HepG2 (cell line): ENCODE measurements around the gene CAP2. TPM values are rescaled to one million over a fixed set of nuclear protein-coding genes. Genes with fewer than 3 reads are reported as not detected.

ENCODE experiments used
- BORCS8-MEF2B ChIP-seq: sonication (generic); formaldehyde crosslinking; IDR thresholded peaks from 2 replicates; pipeline ENCODE4 v1.8.0; 2022; ENCODE audit warnings: mild to moderate bottlenecking, missing genetic modification reagents
- BRCA1 ChIP-seq: sonication (generic); formaldehyde crosslinking; IDR thresholded peaks from 2 replicates; pipeline ENCODE4 v1.4.0; 2020; ENCODE audit warnings: missing genetic modification reagents
- CREB1 ChIP-seq, 2 experiments: fragments of 450-650 bp in 1 of 2; IDR thresholded peaks; 2 replicates each; pipeline ENCODE4 v1.6.1; 2016 to 2017; ENCODE audit warnings: control low read depth in 1 of 2, mild to moderate bottlenecking in 1 of 2, missing compliant biosample characterization in 1 of 2, missing genetic modification characterization in 1 of 2
- DMAP1 ChIP-seq: IDR thresholded peaks from 2 replicates; pipeline ENCODE4 v1.6.1; 2016
- EEA1 ChIP-seq: sonication (generic); formaldehyde crosslinking; IDR thresholded peaks from 2 replicates; pipeline ENCODE4 v1.5.1; 2020; ENCODE audit warnings: mild to moderate bottlenecking, missing genetic modification reagents, borderline replicate concordance
- HDAC2 ChIP-seq: sonication (generic); formaldehyde crosslinking; IDR thresholded peaks from 2 replicates; pipeline ENCODE4 v1.4.0; 2020; ENCODE audit warnings: missing genetic modification reagents
- HDAC6 ChIP-seq: fragments of 200-600 bp; sonication (generic); IDR thresholded peaks from 2 replicates; pipeline ENCODE4 v1.7.0; 2017; ENCODE audit warnings: mild to moderate bottlenecking, antibody characterized with exemption, low read length, low read depth
- HNRNPLL ChIP-seq: fragments of 200-400 bp; formaldehyde crosslinking; IDR thresholded peaks from 2 replicates; pipeline ENCODE4 v1.6.1; 2017; ENCODE audit warnings: mild to moderate bottlenecking, low read depth, low read length; ENCODE audit not compliant: poor library complexity, severe bottlenecking
- HOXA9 ChIP-seq: sonication (generic); formaldehyde crosslinking; IDR thresholded peaks from 2 replicates; pipeline ENCODE4 v1.8.1; 2022; ENCODE audit warnings: missing genetic modification reagents, mild to moderate bottlenecking, moderate library complexity, borderline replicate concordance
- MAZ ChIP-seq, 2 experiments: sonication (generic) in 1 of 2; formaldehyde crosslinking in 1 of 2; IDR thresholded peaks; 2 replicates each; pipeline versions ENCODE4 v1.5.0 to v1.6.1; 2012 to 2020; ENCODE audit warnings: low read depth in 2 of 2, mild to moderate bottlenecking in 2 of 2, borderline replicate concordance in 1 of 2, improper control_type of control experiment in 1 of 2, low read length in 1 of 2, missing genetic modification reagents in 1 of 2, moderate library complexity in 1 of 2
- RXRB ChIP-seq: IDR thresholded peaks from 2 replicates; pipeline ENCODE4 v1.6.1; 2016; ENCODE audit warnings: borderline replicate concordance, missing genetic modification reagents, missing compliant biosample characterization
- SMAD3 ChIP-seq: sonication (generic); formaldehyde crosslinking; IDR thresholded peaks from 2 replicates; pipeline ENCODE4 v1.4.0; 2020; ENCODE audit warnings: missing genetic modification reagents
- TEAD2 ChIP-seq: sonication (generic); formaldehyde crosslinking; IDR thresholded peaks from 2 replicates; pipeline ENCODE4 v1.9.0; 2021; ENCODE audit warnings: missing genetic modification reagents
- TOPORS ChIP-seq: sonication (generic); formaldehyde crosslinking; IDR thresholded peaks from 2 replicates; pipeline ENCODE4 v1.8.0; 2023; ENCODE audit warnings: mild to moderate bottlenecking, missing genetic modification reagents
- ZBTB21 ChIP-seq: sonication (generic); formaldehyde crosslinking; IDR thresholded peaks from 2 replicates; pipeline ENCODE4 v1.4.0; 2020; ENCODE audit warnings: missing genetic modification reagents
- ZFAT ChIP-seq: sonication (generic); formaldehyde crosslinking; conservative IDR thresholded peaks from 2 replicates; pipeline ENCODE4 v1.8.1; 2023; ENCODE audit warnings: missing genetic modification reagents, inconsistent platforms
- ZMYM4 ChIP-seq: sonication (generic); formaldehyde crosslinking; IDR thresholded peaks from 2 replicates; pipeline ENCODE4 v1.8.1; 2023; ENCODE audit warnings: mild to moderate bottlenecking, missing genetic modification reagents
- ZNF230 ChIP-seq: sonication (generic); formaldehyde crosslinking; IDR thresholded peaks from 2 replicates; pipeline ENCODE4 v1.4.0; 2020; ENCODE audit warnings: mild to moderate bottlenecking, missing genetic modification reagents
- ZNF367 ChIP-seq: sonication (generic); formaldehyde crosslinking; IDR thresholded peaks from 2 replicates; pipeline ENCODE4 v1.4.0; 2020; ENCODE audit warnings: missing genetic modification reagents, borderline replicate concordance
- ZNF451 ChIP-seq: sonication (generic); formaldehyde crosslinking; IDR thresholded peaks from 2 replicates; pipeline ENCODE4 v1.5.0; 2020; ENCODE audit warnings: mild to moderate bottlenecking, missing genetic modification reagents
- polyA plus RNA-seq, 8 experiments: library from polyadenylated mRNA; depleted of rRNA in 3 of 8; stranded (reverse) in 7 of 8; unstranded in 1 of 8; fragments of >200 nt; fragmentation: Illumina TruSeq in 4 of 8; extraction: Trizol in 4 of 8; gene quantifications; 2 replicates each; pipeline versions ENCODE4 v1.2.1 to v1.2.3, GENCODE V29; 2011 to 2016; ENCODE audit warnings: low read depth in 4 of 8, missing spikeins in 1 of 8, mixed read lengths in 1 of 8; ENCODE audit not compliant: insufficient read depth in 1 of 8
- total RNA-seq, 5 experiments: library from RNA; depleted of rRNA; stranded (reverse); fragments of >200 nt; fragmentation: Illumina TruSeq; extraction: Trizol; gene quantifications; 2 replicates each; pipeline ENCODE4 v1.2.3, GENCODE V29; 2016; ENCODE audit warnings: low read depth in 1 of 5
- TF ChIP-seq, protein P1 (sequence below): sonication (generic); formaldehyde crosslinking; IDR thresholded peaks from 2 replicates; pipeline ENCODE4 v1.5.1; 2020; ENCODE audit warnings: mild to moderate bottlenecking, moderate library complexity, missing genetic modification reagents
- TF ChIP-seq, protein P2 (sequence below): sonication (generic); formaldehyde crosslinking; IDR thresholded peaks from 2 replicates; pipeline ENCODE4 v1.4.0; 2020; ENCODE audit warnings: mild to moderate bottlenecking, missing genetic modification reagents, borderline replicate concordance
- TF ChIP-seq, protein P3 (sequence below): sonication (generic); formaldehyde crosslinking; IDR thresholded peaks from 2 replicates; pipeline ENCODE4 v1.4.0; 2020; ENCODE audit warnings: missing genetic modification reagents

Gene CAP2
- total and polyA plus RNA-seq, 2 of the 13 experiments (the other 11 are each of a cell fraction or from before 2014, with no cell fraction given) = 7.9 to 53.1 TPM

DNA sequence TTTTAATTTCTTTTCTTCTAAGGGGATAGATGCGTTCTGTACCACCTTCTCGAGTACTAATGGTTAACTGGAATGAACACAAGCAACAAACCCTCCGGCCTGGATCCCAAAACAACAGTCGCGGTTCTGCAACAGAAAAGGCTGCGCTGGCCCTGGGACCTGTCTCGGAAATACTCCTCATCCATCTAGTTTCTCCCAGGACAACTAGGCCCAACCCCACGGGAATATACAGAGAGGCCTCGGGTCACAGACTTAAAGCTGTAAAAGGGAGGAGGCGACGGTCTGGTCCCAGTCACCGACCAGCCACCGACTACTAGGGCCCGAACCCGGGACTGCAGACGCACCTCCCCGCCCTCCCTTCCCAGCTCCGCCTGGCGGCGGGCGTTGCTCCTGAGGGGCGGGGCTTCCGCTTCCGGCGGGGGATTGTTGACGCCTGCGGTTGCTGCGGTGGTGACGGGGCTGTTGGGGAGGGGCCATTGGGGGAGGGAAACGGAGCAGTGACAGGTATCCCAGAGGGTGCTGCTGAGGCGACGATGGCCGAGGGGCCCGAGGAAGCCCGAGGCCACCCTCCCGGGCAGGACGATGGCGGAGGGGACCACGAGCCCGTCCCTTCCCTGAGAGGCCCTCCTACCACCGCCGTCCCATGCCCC is 206.6 kb downstream of the CAP2 start, which contains the start of gene FAM8A1 (continued):
- TF ChIP-seq, protein P1, sequence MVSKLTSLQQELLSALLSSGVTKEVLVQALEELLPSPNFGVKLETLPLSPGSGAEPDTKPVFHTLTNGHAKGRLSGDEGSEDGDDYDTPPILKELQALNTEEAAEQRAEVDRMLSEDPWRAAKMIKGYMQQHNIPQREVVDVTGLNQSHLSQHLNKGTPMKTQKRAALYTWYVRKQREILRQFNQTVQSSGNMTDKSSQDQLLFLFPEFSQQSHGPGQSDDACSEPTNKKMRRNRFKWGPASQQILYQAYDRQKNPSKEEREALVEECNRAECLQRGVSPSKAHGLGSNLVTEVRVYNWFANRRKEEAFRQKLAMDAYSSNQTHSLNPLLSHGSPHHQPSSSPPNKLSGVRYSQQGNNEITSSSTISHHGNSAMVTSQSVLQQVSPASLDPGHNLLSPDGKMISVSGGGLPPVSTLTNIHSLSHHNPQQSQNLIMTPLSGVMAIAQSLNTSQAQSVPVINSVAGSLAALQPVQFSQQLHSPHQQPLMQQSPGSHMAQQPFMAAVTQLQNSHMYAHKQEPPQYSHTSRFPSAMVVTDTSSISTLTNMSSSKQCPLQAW (CRISPR knock-in tag) = peak; percentile 92
- TF ChIP-seq ZBTB21 = peak; percentile 68; the same call in 1 of the 2 replicates
- no peak for TF ChIP-seq ZFAT (CRISPR knock-in tag)
- peak; percentile 80; the same call in 1 of the 2 replicates for TF ChIP-seq BORCS8-MEF2B (CRISPR knock-in tag)
- TF ChIP-seq ZMYM4 (CRISPR knock-in tag) = peak; percentile 93
- TF ChIP-seq TEAD2 (CRISPR knock-in tag) = 0 out of 2 replicates have a peak, but pooled peaks have one; percentile 59
- TF ChIP-seq MAZ (IDR thresholded peaks at IDR 0.05; ENCODE audit: borderline replicate concordance, low read depth, low read length) = peak; percentile 98
- peak; percentile 99 for TF ChIP-seq MAZ (CRISPR knock-in tag; IDR thresholded peaks at IDR 0.05; ENCODE audit: low read depth)
- TF ChIP-seq, protein P2, sequence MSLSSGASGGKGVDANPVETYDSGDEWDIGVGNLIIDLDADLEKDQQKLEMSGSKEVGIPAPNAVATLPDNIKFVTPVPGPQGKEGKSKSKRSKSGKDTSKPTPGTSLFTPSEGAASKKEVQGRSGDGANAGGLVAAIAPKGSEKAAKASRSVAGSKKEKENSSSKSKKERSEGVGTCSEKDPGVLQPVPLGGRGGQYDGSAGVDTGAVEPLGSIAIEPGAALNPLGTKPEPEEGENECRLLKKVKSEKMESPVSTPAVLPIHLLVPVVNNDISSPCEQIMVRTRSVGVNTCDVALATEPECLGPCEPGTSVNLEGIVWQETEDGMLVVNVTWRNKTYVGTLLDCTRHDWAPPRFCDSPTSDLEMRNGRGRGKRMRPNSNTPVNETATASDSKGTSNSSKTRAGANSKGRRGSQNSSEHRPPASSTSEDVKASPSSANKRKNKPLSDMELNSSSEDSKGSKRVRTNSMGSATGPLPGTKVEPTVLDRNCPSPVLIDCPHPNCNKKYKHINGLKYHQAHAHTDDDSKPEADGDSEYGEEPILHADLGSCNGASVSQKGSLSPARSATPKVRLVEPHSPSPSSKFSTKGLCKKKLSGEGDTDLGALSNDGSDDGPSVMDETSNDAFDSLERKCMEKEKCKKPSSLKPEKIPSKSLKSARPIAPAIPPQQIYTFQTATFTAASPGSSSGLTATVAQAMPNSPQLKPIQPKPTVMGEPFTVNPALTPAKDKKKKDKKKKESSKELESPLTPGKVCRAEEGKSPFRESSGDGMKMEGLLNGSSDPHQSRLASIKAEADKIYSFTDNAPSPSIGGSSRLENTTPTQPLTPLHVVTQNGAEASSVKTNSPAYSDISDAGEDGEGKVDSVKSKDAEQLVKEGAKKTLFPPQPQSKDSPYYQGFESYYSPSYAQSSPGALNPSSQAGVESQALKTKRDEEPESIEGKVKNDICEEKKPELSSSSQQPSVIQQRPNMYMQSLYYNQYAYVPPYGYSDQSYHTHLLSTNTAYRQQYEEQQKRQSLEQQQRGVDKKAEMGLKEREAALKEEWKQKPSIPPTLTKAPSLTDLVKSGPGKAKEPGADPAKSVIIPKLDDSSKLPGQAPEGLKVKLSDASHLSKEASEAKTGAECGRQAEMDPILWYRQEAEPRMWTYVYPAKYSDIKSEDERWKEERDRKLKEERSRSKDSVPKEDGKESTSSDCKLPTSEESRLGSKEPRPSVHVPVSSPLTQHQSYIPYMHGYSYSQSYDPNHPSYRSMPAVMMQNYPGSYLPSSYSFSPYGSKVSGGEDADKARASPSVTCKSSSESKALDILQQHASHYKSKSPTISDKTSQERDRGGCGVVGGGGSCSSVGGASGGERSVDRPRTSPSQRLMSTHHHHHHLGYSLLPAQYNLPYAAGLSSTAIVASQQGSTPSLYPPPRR (CRISPR knock-in tag) = peak; percentile 55; the same call in 1 of the 2 replicates
- peak; percentile 82 for TF ChIP-seq TOPORS (CRISPR knock-in tag)
- TF ChIP-seq BRCA1 = no peak
- TF ChIP-seq HOXA9 (CRISPR knock-in tag) = no peak; the same call in 1 of the 2 replicates
- peak; percentile 36; the same call in 1 of the 2 replicates for TF ChIP-seq ZNF230
- TF ChIP-seq CREB1 (IDR thresholded peaks at IDR 0.05) = peak; percentile 85
- peak; percentile 89 for TF ChIP-seq CREB1 (CRISPR knock-in tag; IDR thresholded peaks at IDR 0.05)
- peak; percentile 47; the same call in 1 of the 2 replicates for TF ChIP-seq EEA1 (CRISPR knock-in tag)
- TF ChIP-seq SMAD3 = peak; percentile 30; the same call in 1 of the 2 replicates
- no peak for TF ChIP-seq HDAC6
- TF ChIP-seq ZNF451 = peak; percentile 77; the same call in 1 of the 2 replicates
- TF ChIP-seq DMAP1 = peak; percentile 48; the same call in 1 of the 2 replicates
- peak; percentile 16; the same call in 1 of the 2 replicates for TF ChIP-seq ZNF367 (CRISPR knock-in tag)
- peak; percentile 58; the same call in 1 of the 2 replicates for TF ChIP-seq RXRB (CRISPR knock-in tag)
- peak; percentile 80 for TF ChIP-seq HDAC2 (CRISPR knock-in tag)
- TF ChIP-seq HNRNPLL = peak; percentile 92
- TF ChIP-seq, protein P3, sequence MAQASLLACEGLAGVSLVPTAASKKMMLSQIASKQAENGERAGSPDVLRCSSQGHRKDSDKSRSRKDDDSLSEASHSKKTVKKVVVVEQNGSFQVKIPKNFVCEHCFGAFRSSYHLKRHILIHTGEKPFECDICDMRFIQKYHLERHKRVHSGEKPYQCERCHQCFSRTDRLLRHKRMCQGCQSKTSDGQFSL (CRISPR knock-in tag) = 0 out of 2 replicates have a peak, but pooled peaks have one; percentile 33
